Effector memory CD4-positive, alpha-beta T cell (primary cell): ENCODE measurements around the gene DNAJC22.
"Not testable (repeated sequence)": the region's sequence is repeated elsewhere in the genome, so short reads cannot be mapped to it uniquely, and the experiment has no call there.

Experiments
- DNase-seq, 3 donors: peaks; one replicate each; pipeline ENCODE4 v3.0.0-alpha.2; 2020
- H3K27ac ChIP-seq: 2 replicates; pipeline ENCODE4 v1.7.0; 2013; ENCODE audit warnings: mild to moderate bottlenecking, low read length, moderate library complexity; ENCODE audit not compliant: insufficient read depth, poor library complexity, severe bottlenecking
- H3K27me3 ChIP-seq: replicated peaks from 2 replicates; pipeline ENCODE4 v1.7.0; 2013; ENCODE audit warnings: mild to moderate bottlenecking, low read length; ENCODE audit not compliant: insufficient read depth, control insufficient read depth, poor library complexity, severe bottlenecking
- H3K36me3 ChIP-seq: 2 replicates; pipeline ENCODE4 v1.7.0; 2013; ENCODE audit warnings: mild to moderate bottlenecking, low read length, moderate library complexity; ENCODE audit not compliant: control insufficient read depth, insufficient read depth
- H3K4me1 ChIP-seq: 2 replicates; pipeline ENCODE4 v1.7.0; 2013; ENCODE audit warnings: low read length, mild to moderate bottlenecking; ENCODE audit not compliant: control insufficient read depth, insufficient read depth, poor library complexity, severe bottlenecking
- H3K4me3 ChIP-seq: 2 replicates; pipeline ENCODE4 v1.7.0; 2013; ENCODE audit warnings: low read length, low read depth, mild to moderate bottlenecking; ENCODE audit not compliant: insufficient read depth, poor library complexity, severe bottlenecking
- H3K9me3 ChIP-seq: 2 replicates; pipeline ENCODE4 v1.7.0; 2013; ENCODE audit warnings: mild to moderate bottlenecking, low read length, moderate library complexity; ENCODE audit not compliant: control insufficient read depth

Gene DNAJC22

GRCh38 chr12:49320411-49321103 is 26.1 kb upstream of the DNAJC22 start:
- H3K27ac ChIP-seq, H3K4me1 ChIP-seq, H3K9me3 ChIP-seq, H3K4me3 ChIP-seq, DNase-seq, H3K36me3 ChIP-seq, H3K27me3 ChIP-seq: not testable (repeated sequence)

GRCh38 chr12:49322367-49322707 is 24.4 kb upstream of the DNAJC22 start:
- peaks cover 4% of the 10 kb centered on the region for H3K4me1 ChIP-seq
- no peaks in the 10 kb centered on the region for H3K9me3 ChIP-seq
- peak overlapping the region; percentile 62 for H3K4me3 ChIP-seq
- peak overlapping the region; percentile 50 for H3K27ac ChIP-seq
- no peak for DNase-seq
- H3K27me3 ChIP-seq = no peaks in the 10 kb centered on the region
- H3K36me3 ChIP-seq = no peaks in the 10 kb centered on the region

- no peaks in the 10 kb centered on the region for H3K27me3 ChIP-seq
- H3K9me3 ChIP-seq = no peaks in the 10 kb centered on the region
- DNase-seq = peak; percentile 90 to 96 (median 95)
- peaks cover 4% of the 10 kb centered on the region for H3K4me1 ChIP-seq
- H3K4me3 ChIP-seq = peak within 1 kb of the TSS; percentile 62
- H3K36me3 ChIP-seq = no peaks in the 10 kb centered on the region
- H3K27ac ChIP-seq = peak within 1 kb of the TSS; percentile 50
Observed at GRCh38 chr12:49322708-49323523, 23.8 kb upstream of the DNAJC22 start, which contains the start of gene TROAP. Gene TROAP, plus strand, starts transcription at chr12:49323255. Its CDS starts 354 bp downstream, at chr12:49323609.

- no peaks in the 10 kb centered on the region for H3K36me3 ChIP-seq
- H3K4me3 ChIP-seq = peak overlapping the region; percentile 62
- no peak for DNase-seq
- H3K9me3 ChIP-seq = no peaks in the 10 kb centered on the region
- no peaks in the 10 kb centered on the region for H3K27me3 ChIP-seq
- H3K4me1 ChIP-seq = peaks cover 4% of the 10 kb centered on the region
- no peak overlapping the region for H3K27ac ChIP-seq
Observed at GRCh38 chr12:49323524-49324097, 23.1 kb upstream of the DNAJC22 start.

GRCh38 chr12:49325606-49326005 is 21.1 kb upstream of the DNAJC22 start:
- H3K9me3 ChIP-seq = no peaks in the 10 kb centered on the region
- DNase-seq = no peak
- no peak overlapping the region for H3K27ac ChIP-seq
- H3K4me1 ChIP-seq = peaks cover 4% of the 10 kb centered on the region
- H3K36me3 ChIP-seq = no peaks in the 10 kb centered on the region
- H3K4me3 ChIP-seq = no peak overlapping the region
- no peaks in the 10 kb centered on the region for H3K27me3 ChIP-seq

- H3K36me3 ChIP-seq = no peaks in the 10 kb centered on the region
- peaks cover 3% of the 10 kb centered on the region for H3K27me3 ChIP-seq
- no peak overlapping the region for H3K4me3 ChIP-seq
- no peaks in the 10 kb centered on the region for H3K9me3 ChIP-seq
- H3K4me1 ChIP-seq = peaks cover 4% of the 10 kb centered on the region
- H3K27ac ChIP-seq = no peak overlapping the region
- DNase-seq = no peak
Observed at GRCh38 chr12:49327368-49327767, 19.3 kb upstream of the DNAJC22 start.

- no peak for DNase-seq
- Histone ChIP-seq H3K36me3 (no peaks in the 10 kb centered on the region), H3K4me3 (no peak overlapping the region), H3K27ac (no peak overlapping the region), H3K27me3 (peaks cover 3% of the 10 kb centered on the region), H3K9me3 (no peaks in the 10 kb centered on the region), H3K4me1 (peaks cover 4% of the 10 kb centered on the region)
Observed at GRCh38 chr12:49327887-49328286, 18.8 kb upstream of the DNAJC22 start.

GRCh38 chr12:49328816-49329215 is 17.9 kb upstream of the DNAJC22 start:
- no peaks in the 10 kb centered on the region for H3K36me3 ChIP-seq
- H3K4me3 ChIP-seq = no peak overlapping the region
- H3K27me3 ChIP-seq = peaks cover 3% of the 10 kb centered on the region
- no peak overlapping the region for H3K27ac ChIP-seq
- DNase-seq = no peak
- H3K9me3 ChIP-seq = no peaks in the 10 kb centered on the region
- no peaks in the 10 kb centered on the region for H3K4me1 ChIP-seq

GRCh38 chr12:49330032-49330619 is 16.6 kb upstream of the DNAJC22 start:
- Histone ChIP-seq H3K4me1 (no peaks in the 10 kb centered on the region), H3K27me3 (peaks cover 14% of the 10 kb centered on the region), H3K4me3 (no peak overlapping the region), H3K27ac (no peak overlapping the region), H3K36me3 (no peaks in the 10 kb centered on the region), H3K9me3 (no peaks in the 10 kb centered on the region)
- no peak for DNase-seq
